ENCODE measurements around the gene CCNG2.

The CCNG2 gene

DNA sequence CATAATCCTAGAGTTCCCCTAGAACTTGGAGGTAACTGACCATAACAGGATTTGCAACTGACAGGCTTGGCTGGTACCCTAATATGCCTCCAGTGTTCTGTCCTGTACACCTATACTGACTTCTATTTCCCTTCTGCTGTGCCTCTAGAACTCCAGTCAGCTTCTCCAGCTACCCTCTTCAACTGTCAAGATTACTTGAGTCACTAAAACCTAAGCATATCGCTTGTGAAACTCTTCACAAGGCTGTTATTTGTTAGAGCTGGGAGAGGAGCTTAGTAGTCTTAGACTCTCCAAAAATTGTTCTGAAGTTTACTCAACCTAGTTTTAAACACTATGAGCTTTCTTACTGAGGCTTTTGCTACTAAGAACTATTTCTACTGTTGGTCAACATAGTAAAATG, 52.0 kb downstream of the CCNG2 start:
- in situ Hi-C loops (cut with MboI; ENCODE audit: low sequenced_read_pairs) = no loop called here
- H3K4me1 ChIP-seq = no peaks in the 10 kb centered on the region
- DNase-seq (ENCODE audit: low spot score in 2 of 2) = no peak
- no peaks in the 10 kb centered on the region for H3K36me3 ChIP-seq (replicated peaks)
- no peak overlapping the region for H3K4me3 ChIP-seq
- H3K9me3 ChIP-seq = no peaks in the 10 kb centered on the region
- H3K27me3 ChIP-seq (ENCODE audit: low read depth) = no peaks in the 10 kb centered on the region

DNA sequence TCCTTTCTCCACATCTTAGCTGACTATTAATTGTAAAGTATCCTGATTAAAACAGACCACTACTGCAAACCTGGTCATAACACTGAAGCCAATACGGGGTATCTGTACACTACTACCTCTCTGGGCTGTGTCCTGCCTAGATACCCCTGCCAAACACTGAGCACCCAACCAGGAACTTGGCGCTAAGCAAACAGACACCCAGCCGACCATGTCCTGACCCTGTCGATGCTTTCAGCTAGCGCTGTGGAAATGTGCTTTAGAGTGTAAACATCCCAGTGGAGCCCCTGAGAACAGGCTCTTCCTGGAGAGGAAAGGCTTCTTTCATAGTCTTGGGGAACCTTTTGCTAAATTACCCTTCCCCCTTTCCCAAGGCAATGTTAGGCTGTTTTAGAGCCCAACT, 52.9 kb downstream of the CCNG2 start:
- no peak for DNase-seq (ENCODE audit: low spot score in 2 of 2)
- H3K36me3 ChIP-seq (replicated peaks) = no peaks in the 10 kb centered on the region
- in situ Hi-C loops (cut with MboI; ENCODE audit: low sequenced_read_pairs) = no loop called here
- H3K9me3 ChIP-seq = no peaks in the 10 kb centered on the region
- no peak overlapping the region for H3K4me3 ChIP-seq
- H3K27me3 ChIP-seq (ENCODE audit: low read depth) = no peaks in the 10 kb centered on the region
- H3K4me1 ChIP-seq = no peaks in the 10 kb centered on the region

GRCh38 chr4:77215107-77215506, 58.1 kb downstream of the CCNG2 start:
- Histone ChIP-seq H3K4me1 (no peaks in the 10 kb centered on the region), H3K36me3 (replicated peaks) (no peaks in the 10 kb centered on the region), H3K9me3 (no peaks in the 10 kb centered on the region), H3K4me3 (no peak overlapping the region), H3K27me3 (ENCODE audit: low read depth) (0 out of 2 replicates have a peak, but pooled peaks cover 3% of the 10 kb centered on the region)
- in situ Hi-C loops (cut with MboI; ENCODE audit: low sequenced_read_pairs) = no loop called here
- DNase-seq (ENCODE audit: low spot score in 2 of 2) = no peak

- in situ Hi-C loops (cut with MboI; ENCODE audit: low sequenced_read_pairs) = no loop called here
Observed at GRCh38 chr4:77217526-77217925, 60.5 kb downstream of the CCNG2 start.

GRCh38 chr4:77219266-77219665, 62.3 kb downstream of the CCNG2 start:
- DNase-seq (ENCODE audit: low spot score in 2 of 2) = no peak
- peaks cover 10% of the 10 kb centered on the region for H3K27me3 ChIP-seq (ENCODE audit: low read depth)
- no peaks in the 10 kb centered on the region for H3K9me3 ChIP-seq
- in situ Hi-C loops (cut with MboI; ENCODE audit: low sequenced_read_pairs) = no loop called here
- H3K36me3 ChIP-seq (replicated peaks) = no peaks in the 10 kb centered on the region
- no peak overlapping the region for H3K4me3 ChIP-seq
- no peaks in the 10 kb centered on the region for H3K4me1 ChIP-seq

More at GRCh38 chr4:77217526-77217925, 60.5 kb downstream of the CCNG2 start:
- Histone ChIP-seq H3K4me3 (no peak overlapping the region), H3K27me3 (ENCODE audit: low read depth) (peaks cover 8% of the 10 kb centered on the region; the same call in 1 of the 2 replicates), H3K9me3 (no peaks in the 10 kb centered on the region), H3K36me3 (replicated peaks) (no peaks in the 10 kb centered on the region), H3K4me1 (no peaks in the 10 kb centered on the region)
- DNase-seq (ENCODE audit: low spot score in 2 of 2) = no peak

Data from HAP-1 (cell line).